ENCODE data around the gene KIN.

Gene KIN

DNA sequence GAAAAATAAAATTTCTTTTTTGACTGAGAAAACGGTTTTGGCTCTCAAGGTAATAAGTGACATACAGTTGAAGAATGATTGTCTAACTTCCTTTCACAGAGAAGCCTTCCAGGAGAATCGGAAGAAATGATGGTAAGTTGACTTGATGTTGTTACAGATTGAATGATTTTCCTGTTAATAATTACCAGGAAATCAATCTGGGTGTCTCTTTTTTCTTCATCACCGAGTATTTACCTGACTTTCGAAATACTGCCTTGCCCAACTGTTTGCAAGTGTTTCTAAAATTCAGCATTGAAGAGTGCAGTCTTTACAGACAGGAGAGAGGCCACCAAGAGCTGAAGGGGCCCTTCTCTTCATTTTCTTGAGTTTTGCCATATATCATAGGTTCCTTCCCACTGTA, 80.7 kb downstream of the KIN start:
- TF ChIP-seq CTCF (IDR thresholded peaks at IDR 0.05; ENCODE audit: unreplicated experiment in 3 of 3) = no peak

GRCh38 chr10:7706534-7707073, 81.2 kb downstream of the KIN start:
- no peak for TF ChIP-seq CTCF (IDR thresholded peaks at IDR 0.05; ENCODE audit: unreplicated experiment in 3 of 3)
- Mint-ChIP-seq H3K27me3 (ENCODE audit: low read depth) (peaks cover 11% of the 10 kb centered on the region), H3K36me3 (ENCODE audit: low read depth) (no peaks in the 10 kb centered on the region), H3K27ac (peak overlapping the region; percentile 72 to 78 (median 75)), H3K9me3 (no peaks in the 10 kb centered on the region), H3K4me3 (no peak overlapping the region), H3K4me1 (peaks cover 15% of the 10 kb centered on the region)

More for the DNA sequence above, 80.7 kb downstream of the KIN start:
- H3K9me3 Mint-ChIP-seq = no peaks in the 10 kb centered on the region
- no peak overlapping the region for H3K4me3 Mint-ChIP-seq
- H3K27ac Mint-ChIP-seq = peak overlapping the region; percentile 45 to 78 (median 75)
- H3K27me3 Mint-ChIP-seq (ENCODE audit: low read depth) = peaks cover 11% of the 10 kb centered on the region
- peaks cover 15% of the 10 kb centered on the region for H3K4me1 Mint-ChIP-seq
- H3K36me3 Mint-ChIP-seq (ENCODE audit: low read depth) = no peaks in the 10 kb centered on the region

DNA sequence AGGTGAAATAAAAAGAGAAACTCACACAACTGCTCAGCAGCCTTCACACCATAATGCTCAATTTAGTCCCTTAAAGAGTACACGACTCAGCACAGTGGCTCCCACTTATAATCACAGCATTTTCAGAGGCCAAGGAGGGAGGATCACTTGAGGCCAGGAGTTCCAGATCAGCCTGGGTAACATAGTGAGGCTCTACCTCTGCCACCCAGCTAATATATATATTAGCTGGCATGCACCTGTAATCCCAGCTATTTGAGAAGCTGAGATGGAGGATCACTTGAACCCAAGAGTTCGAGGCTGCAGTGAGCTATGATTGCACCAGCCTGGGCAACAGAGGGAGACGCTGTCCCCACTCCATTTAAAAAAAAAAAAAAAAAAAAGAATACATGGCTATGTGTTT, 82.5 kb downstream of the KIN start:
- H3K27me3 Mint-ChIP-seq (ENCODE audit: low read depth) = peaks cover 11% of the 10 kb centered on the region
- H3K36me3 Mint-ChIP-seq (ENCODE audit: low read depth) = no peaks in the 10 kb centered on the region
- peak overlapping the region in 1 of 3 experiments; percentile 78 for H3K27ac Mint-ChIP-seq
- H3K4me3 Mint-ChIP-seq = no peak overlapping the region
- no peaks in the 10 kb centered on the region for H3K9me3 Mint-ChIP-seq
- no peak for TF ChIP-seq CTCF (IDR thresholded peaks at IDR 0.05; ENCODE audit: unreplicated experiment in 3 of 3)
- H3K4me1 Mint-ChIP-seq = peaks cover 15% of the 10 kb centered on the region

DNA sequence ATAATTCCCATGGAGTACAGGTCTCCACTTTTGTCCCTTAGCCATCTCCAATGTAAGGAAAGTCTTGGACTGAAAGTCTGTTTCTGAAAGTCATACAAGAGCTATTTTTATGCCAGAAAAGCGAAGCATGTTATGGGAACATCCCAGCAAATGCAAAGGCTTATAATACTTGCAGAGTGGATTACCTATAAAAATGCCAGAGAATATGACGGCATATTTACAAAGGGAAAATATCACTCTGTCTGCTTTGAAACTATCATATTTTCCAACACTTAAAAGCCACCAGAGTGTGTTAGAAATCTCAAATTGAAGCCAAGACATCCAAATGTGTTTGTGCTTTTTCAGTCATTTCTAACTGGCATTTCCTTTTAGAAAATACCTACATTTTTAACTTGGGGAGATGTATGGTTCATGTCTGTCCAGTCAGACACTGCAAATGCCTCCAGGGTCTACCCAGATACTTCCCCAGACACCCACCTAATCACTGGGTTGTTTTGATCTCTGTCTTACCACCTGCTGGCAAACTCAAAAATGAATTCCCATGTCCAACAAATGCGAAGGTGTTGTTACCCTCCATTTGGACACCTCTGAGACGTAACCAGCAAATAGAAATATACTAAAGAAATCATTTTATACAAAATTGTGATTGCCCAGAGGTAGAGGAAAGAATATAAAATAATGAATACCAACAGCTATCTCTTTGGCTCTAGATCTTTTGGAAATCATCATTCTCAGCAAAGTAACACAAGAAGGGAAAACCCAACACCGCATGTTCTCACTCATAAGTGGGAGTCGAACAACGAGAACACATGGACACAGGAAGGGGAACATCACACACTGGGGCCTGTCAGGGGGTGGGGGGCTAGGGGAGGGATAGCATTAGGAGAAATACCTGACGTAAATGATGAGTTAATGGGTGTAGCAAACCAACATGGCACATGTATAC, 83.4 kb downstream of the KIN start:
- Mint-ChIP-seq H3K4me1 (peaks cover 15% of the 10 kb centered on the region), H3K27me3 (ENCODE audit: low read depth) (peaks cover 11% of the 10 kb centered on the region), H3K27ac (peak overlapping the region in 2 of 3 experiments; percentile 57 to 61), H3K4me3 (no peak overlapping the region), H3K36me3 (ENCODE audit: low read depth) (no peaks in the 10 kb centered on the region), H3K9me3 (no peaks in the 10 kb centered on the region)
- no peak for TF ChIP-seq CTCF (IDR thresholded peaks at IDR 0.05; ENCODE audit: unreplicated experiment in 3 of 3)

GRCh38 chr10:7703140-7703539, 84.7 kb downstream of the KIN start, which contains the start of gene ITIH2:
ITIH2 (plus strand) TSS chr10:7703316; CDS start chr10:7703435, 119 bp downstream.
- Mint-ChIP-seq H3K4me1 (peaks cover 15% of the 10 kb centered on the region), H3K9me3 (peaks cover 2% of the 10 kb centered on the region), H3K27me3 (ENCODE audit: low read depth) (peaks cover 9% of the 10 kb centered on the region), H3K36me3 (ENCODE audit: low read depth) (no peaks in the 10 kb centered on the region), H3K4me3 (no peak within 1 kb of the TSS), H3K27ac (peak within 1 kb of the TSS; percentile 2 to 45 (median 37))
- TF ChIP-seq CTCF (IDR thresholded peaks at IDR 0.05; ENCODE audit: unreplicated experiment in 3 of 3) = no peak
